ENCODE measurements around the gene NCKAP5. TPM values are rescaled to one million over a fixed set of nuclear protein-coding genes. Genes with fewer than 3 reads are reported as not detected.

Gene NCKAP5
- polyA plus RNA-seq (ENCODE audit: insufficient read length): 3.3 TPM

- DNase-seq (ENCODE audit: low read depth): peak; percentile 80
Measured at GRCh38 chr2:133568172-133568571, at the start of gene NCKAP5. NCKAP5 (minus strand) TSS chr2:133568463; CDS start chr2:133517526, 50,937 bp downstream.

GRCh38 chr2:133609664-133610063 is 41.4 kb upstream of the NCKAP5 start:
- DNase-seq (ENCODE audit: low read depth): no peak

DNA sequence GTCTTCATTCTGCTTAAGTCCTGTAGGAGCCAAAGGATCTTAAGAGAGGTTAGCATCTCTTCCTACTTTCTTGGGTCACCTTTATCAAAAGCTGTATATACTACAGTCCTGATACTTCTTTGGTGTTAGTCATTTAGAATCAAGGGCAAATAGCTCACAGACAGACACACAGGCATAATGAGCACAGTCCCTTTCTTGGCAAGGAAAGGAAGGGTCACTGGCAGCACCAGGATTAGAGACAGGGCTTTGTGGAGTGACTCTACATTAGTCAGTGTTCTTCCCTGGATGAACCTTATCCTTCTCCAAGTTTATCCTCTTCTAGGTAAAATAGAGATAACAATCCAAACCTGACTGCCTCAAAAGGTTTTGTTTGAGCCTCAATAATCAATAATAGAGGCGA is 40.0 kb upstream of the NCKAP5 start:
- DNase-seq (ENCODE audit: low read depth): no peak

GRCh38 chr2:133607679-133608078 is 39.4 kb upstream of the NCKAP5 start:
- DNase-seq (ENCODE audit: low read depth): no peak

- DNase-seq (ENCODE audit: low read depth): no peak
Measured at GRCh38 chr2:133606616-133607015, 38.4 kb upstream of the NCKAP5 start.

- no peak for DNase-seq (ENCODE audit: low read depth)
Measured at GRCh38 chr2:133605766-133606137, 37.5 kb upstream of the NCKAP5 start.

- no peak for DNase-seq (ENCODE audit: low read depth)
Measured at GRCh38 chr2:133605011-133605765, 36.9 kb upstream of the NCKAP5 start.

- DNase-seq (ENCODE audit: low read depth): no peak
Measured at GRCh38 chr2:133603109-133603508, 34.8 kb upstream of the NCKAP5 start.

- DNase-seq (ENCODE audit: low read depth): peak; percentile 28
Measured at GRCh38 chr2:133602538-133602937, 34.3 kb upstream of the NCKAP5 start.

DNA sequence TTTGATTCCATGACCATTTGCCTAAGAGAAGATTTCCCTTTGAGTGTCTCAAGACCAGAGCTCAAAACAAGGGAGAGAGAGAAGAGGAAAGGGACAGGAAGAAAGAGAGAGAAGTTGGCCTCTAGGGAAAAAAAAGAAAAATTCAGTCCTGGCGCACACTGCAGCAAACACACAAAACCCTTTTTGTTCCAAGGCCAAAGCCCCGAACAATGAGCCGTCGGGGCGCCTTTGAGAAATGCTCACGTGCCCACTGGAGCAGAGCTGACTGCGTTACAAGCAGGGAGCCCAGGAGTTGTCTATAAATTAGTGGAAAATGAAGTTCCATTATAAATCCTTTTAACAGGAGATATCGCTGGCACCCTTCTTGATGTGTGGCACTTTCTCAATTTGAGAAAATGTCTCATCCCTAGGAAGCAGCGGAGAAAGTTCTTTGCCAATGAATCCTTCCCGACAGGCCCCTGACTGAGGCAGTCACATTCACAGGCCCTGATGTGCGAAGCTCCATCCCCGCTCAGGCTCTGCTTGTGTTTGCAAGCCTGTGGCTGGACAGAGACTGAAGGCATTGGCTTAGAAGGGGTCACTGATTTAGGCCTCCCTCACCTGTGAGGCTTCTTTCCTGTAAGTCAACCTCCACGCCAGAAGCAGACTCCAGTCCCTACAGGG is 32.1 kb upstream of the NCKAP5 start:
- no peak for DNase-seq (ENCODE audit: low read depth)

DNA sequence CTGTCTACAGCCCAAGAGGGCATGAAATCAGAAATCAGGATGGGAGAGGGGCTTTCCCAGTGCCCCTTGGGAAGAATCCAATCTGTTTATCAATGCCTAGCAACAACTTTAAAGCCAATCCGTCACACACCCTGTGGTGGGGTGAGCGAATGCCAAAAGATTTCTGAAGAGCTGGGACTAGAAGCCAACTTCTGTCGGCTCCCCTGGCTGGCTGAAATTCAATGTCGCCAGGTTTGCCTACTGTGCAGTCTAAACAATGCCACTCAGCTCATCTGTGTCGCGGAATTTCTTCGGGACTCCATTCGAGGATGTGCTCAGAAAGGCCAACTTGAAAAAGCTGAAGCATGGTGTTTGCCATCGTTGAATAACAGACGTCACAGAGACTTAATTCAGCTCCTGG is 31.5 kb upstream of the NCKAP5 start:
- DNase-seq (ENCODE audit: low read depth): no peak

- no peak for DNase-seq (ENCODE audit: low read depth)
Measured at GRCh38 chr2:133599211-133599803, 31.0 kb upstream of the NCKAP5 start.

GRCh38 chr2:133598769-133599168 is 30.5 kb upstream of the NCKAP5 start:
- no peak for DNase-seq (ENCODE audit: low read depth)

- DNase-seq (ENCODE audit: low read depth): no peak
Measured at GRCh38 chr2:133596701-133597393, 28.6 kb upstream of the NCKAP5 start.

DNA sequence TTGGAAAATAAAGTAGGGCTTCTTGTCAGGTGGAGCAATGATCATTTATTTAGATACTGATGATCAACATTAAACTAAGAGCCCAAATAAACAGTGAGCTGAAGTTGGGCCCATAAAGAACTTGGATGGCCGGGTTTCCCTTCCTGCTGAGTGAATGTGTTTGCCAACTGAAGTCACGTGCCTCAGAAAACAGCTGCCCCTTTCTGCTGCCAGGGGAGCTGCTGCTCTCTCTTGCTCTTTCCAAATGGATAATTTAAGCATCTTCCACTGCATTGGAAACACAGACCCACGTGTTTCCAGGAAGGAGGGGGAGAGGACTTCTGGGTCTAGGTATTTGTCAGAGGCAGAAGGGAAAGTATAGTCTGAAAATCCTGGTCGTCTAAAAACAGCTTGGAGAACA is 22.9 kb upstream of the NCKAP5 start:
- DNase-seq (ENCODE audit: low read depth): peak; percentile 64

DNA sequence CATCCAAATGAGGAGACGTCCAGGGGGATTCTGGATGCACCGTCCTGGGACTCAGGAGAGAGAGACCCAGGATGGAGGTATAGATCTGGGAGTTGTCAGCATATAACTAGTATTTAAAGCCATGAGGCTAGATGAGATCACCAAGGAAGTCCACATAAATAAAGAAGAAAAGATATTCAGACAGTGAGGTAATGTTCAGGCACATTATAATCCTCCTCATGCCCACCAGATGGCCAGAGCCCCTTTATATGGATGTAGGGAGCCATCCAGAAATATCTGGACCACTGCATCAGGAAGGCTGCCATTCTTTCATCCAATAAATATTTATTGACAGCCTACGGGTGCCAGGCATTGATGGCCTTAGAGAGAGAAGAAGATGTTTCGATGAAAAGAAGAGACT is 21.2 kb upstream of the NCKAP5 start:
- DNase-seq (ENCODE audit: low read depth): no peak

DNA sequence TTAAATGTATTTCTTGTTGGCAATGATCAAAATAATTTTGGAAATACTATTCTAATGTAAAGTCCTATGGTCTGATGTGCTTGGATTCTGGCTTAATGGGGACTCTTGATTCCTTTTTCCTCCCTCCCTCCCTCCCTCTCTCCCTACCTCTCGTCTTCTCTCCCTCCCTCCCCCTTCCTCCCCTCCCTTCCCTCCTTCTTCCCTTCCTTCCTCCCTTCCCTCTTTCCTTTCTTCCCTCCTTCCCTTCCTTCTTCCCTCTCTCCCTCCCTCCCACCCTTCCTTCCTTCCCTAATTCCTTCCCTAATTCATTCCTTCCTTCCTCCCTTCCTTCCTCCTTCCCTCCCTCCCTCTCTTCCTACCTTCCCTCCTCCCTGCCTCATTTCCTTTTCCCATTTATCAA is 19.9 kb upstream of the NCKAP5 start:
- DNase-seq (ENCODE audit: low read depth): no peak

- no peak for DNase-seq (ENCODE audit: low read depth)
Measured at GRCh38 chr2:133586978-133587377, 18.7 kb upstream of the NCKAP5 start.

DNA sequence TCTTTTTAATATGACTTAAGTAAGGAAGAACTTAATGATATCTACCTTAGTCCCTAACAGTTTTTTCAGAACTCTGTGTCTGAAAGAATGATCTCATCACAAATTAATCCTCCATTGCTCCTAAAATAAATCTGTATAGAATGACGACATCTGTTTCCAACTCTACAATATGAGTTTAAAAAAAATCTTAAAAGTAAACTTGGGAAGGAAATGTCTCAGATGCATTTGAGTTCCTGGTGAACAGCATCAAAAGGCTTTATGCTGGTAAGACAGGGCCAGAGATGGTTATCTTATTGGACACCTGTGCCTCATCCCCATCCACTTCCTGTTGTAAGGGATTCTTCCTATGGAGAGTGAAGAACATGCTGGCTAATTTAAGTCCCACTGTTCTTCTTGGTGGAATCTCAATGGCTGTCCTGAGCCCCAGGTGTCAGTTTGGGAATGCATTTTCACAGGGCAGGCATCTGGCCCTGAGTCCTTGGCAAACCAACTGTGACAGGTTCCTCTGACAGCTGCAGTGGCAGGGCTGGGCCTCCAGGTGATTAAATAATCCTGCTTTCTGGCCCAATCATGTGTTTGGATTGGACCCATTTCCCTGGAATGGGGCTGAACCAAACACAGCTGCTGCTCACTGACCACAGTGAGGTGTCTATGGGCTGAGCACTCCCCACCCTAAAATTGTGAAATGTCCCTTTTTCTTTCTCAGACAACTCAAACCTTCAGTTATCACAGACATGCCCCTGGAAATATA is 12.9 kb upstream of the NCKAP5 start:
- no peak for DNase-seq (ENCODE audit: low read depth)

DNA sequence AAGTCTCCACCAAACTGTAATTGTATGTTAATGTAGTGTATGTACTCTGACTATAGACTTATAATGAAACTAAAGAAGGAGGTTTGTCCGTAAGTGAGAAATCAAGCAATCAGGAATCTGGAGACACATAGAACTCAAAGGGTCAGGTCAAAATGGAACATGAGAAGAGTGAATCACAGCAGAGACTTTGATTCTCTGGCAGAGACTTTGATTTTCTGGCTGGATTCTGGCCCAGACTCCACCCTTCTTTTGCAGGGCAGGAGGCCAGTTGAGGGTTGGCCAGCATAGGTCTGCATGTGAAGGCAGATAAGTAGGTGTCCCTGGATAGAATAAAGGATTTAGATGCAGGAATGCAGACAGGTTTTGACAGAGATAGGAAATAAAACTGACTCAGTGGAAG is 11.0 kb upstream of the NCKAP5 start:
- DNase-seq (ENCODE audit: low read depth): no peak

DNA sequence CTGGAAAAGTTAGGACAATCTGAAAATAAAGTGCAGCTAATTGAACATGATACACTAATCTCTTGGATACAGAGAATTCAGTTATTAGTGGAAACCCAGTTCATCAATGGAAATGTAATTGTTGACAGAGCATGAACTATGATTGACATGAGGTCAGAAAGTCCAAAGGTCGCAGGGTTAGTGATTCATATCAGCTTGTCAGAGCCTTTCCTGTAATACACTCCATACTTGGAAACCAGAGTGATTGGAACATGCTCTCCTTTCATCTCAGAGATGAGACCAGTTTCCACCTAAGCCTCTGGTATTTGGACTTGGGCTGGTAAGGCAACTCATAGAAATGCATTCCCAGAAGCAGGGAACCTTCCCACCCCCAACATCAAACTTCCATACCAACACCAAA is 8.5 kb upstream of the NCKAP5 start:
- DNase-seq (ENCODE audit: low read depth): no peak

GRCh38 chr2:133574620-133575019 is 6.4 kb upstream of the NCKAP5 start:
- DNase-seq (ENCODE audit: low read depth): no peak
